NCI-H460 (cell line): ENCODE measurements around the gene ADAM30. TPM values are rescaled to one million over a fixed set of nuclear protein-coding genes. Genes with fewer than 3 reads are reported as not detected.
"Not testable (repeated sequence)": the region's sequence is repeated elsewhere in the genome, so short reads cannot be mapped to it uniquely, and the experiment has no call there.

Experiments used
- DNase-seq: peaks from one replicate; pipeline ENCODE4 v3.0.0-alpha.2; 2016; ENCODE audit warnings: low read depth; ENCODE audit errors: extremely low read depth
- total RNA-seq: library from RNA; depleted of rRNA; stranded (reverse); fragments of >200 nt; shearing (Covaris generic); gene quantifications from 2 replicates; pipeline ENCODE4 v1.2.3, GENCODE V29; 2014

The ADAM30 gene
- total RNA-seq, 1 experiment from 2014 or later, result not detected

GRCh38 chr1:119879510-119880434 lies 16.5 kb downstream of the ADAM30 start:
- DNase-seq, result no peak

GRCh38 chr1:119878171-119878570 lies 18.1 kb downstream of the ADAM30 start:
- no peak for DNase-seq

DNA sequence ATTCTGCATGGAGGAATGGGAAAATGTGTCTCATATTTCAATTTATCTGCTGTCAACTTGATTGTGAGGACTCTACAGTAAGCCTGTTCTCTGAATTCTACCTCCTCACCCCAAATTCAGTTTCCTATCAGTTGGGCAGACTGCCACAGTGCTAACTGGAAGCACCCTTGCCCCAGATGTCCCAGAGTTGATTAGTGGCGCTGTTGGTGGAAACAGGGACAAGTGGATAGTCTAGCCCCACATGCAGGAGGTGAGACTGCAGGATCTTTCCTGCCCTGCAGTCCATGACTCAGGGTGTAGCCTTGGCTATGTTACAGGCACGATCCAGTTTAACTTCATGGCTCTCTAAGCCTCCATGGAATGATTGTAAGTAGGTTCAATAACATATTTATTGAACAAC lies 22.1 kb downstream of the ADAM30 start:
- DNase-seq, result no peak

DNA sequence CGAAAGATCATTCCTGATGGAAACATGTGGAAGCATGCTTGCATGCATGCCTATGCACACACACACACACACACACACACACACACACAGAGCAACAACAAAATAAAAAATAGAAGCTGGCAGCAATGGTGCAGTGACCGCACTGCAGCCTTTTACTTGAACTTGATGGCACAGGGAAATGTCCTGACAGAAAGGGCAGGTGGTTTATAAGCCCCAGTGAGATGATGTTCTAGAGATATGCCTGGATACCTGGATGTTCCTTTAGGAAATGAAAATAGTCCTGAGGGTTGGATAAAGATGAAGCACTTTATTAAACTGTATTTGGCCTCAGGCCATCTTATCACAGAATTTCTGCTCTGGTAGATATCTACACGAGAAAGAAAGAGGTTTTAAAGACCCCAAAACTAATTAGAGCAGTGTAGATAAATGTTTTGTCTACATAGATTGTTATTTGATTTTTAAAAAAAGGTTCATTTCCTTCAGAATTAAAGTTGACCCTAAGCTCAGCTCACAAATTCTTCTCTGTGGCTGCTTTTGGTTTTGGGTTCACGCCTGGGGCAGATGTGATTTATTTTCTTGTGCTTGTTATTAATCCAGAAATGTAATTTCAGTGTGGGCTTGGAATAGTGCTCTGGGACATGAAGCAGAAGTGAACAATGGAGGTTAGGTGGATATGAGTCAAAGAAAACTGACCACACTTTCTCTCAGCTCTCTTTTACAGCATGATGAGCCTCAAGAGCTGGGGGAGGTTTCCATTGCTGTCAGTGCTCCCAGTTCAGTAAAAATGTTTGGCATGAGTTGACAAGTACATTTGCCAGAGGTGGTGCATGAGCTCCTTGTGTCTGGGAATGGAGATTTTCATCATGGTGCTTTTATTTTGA lies 22.9 kb downstream of the ADAM30 start:
- DNase-seq, result no peak

GRCh38 chr1:119871881-119872280 lies 24.4 kb downstream of the ADAM30 start:
- DNase-seq, result no peak

GRCh38 chr1:119870917-119871596 lies 25.3 kb downstream of the ADAM30 start:
- peak; percentile 64 for DNase-seq

GRCh38 chr1:119869995-119870394 lies 26.3 kb downstream of the ADAM30 start:
- no peak for DNase-seq

- no peak for DNase-seq
Measured at GRCh38 chr1:119868176-119868575, 28.1 kb downstream of the ADAM30 start.

- no peak for DNase-seq
Measured at GRCh38 chr1:119866451-119866850, 29.9 kb downstream of the ADAM30 start.

- DNase-seq, result no peak
Measured at GRCh38 chr1:119865627-119866026, 30.7 kb downstream of the ADAM30 start.

- DNase-seq, result no peak
Measured at GRCh38 chr1:119862276-119862675, 34.0 kb downstream of the ADAM30 start.

DNA sequence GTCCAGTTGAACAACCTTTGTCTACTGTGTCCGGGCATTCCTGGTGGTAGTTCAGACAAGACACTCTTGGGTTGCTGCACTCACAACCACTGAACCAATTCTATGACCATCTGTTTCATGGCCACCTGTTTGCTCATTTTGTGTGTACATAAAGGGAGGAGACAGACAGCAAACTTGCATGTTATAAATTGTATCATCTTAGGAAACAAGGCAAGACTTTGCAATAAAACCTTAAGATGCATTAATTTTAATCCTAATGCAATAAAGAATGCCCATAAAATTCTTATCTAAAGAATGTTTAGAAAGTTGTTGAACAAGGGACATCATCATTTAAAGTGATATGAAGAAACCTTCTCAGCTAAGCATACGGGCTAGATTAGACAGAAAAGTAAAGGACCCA lies 34.8 kb downstream of the ADAM30 start:
- no peak for DNase-seq

DNA sequence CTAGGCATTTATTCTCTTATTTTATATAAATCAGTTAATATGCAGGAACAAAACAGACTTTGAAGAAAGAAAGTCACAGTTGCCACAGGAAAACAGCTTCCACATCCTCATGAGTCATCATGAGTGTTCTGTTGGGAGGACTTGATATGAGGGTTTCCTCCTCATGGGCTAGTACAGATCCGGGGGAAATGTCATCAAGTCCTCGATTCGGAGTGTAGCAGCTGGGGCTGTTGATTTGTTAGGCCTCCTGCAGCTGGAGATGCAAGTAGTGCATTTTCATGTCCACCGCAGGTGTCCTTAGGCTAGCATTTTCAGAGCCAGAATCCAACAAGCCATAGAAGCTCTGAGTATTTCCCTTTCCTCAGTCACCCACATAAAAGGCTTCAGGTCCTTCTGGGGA lies 36.7 kb downstream of the ADAM30 start:
- DNase-seq, result peak; percentile 20

GRCh38 chr1:119858556-119859214 lies 37.6 kb downstream of the ADAM30 start:
- DNase-seq, result not testable (repeated sequence)

DNA sequence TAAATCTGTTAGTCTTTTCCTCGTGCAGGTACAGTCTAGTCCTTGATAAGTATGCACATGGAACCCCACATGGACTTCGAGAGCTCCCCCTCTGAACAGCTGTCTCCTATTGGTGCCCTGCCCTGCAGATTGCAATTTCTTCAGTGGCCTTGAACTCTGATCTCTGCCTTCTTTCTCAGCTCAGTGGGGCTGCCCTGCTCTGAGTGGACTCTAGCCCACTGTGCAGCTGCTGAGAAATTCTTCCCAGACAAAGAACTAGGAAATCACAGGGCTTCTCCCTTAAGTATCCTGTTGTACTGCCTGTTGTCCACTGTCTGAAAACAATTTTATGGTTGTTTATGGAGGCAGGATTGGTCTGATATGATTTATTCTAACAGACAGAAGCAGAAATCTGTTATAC lies 38.2 kb downstream of the ADAM30 start:
- DNase-seq, result no peak

DNA sequence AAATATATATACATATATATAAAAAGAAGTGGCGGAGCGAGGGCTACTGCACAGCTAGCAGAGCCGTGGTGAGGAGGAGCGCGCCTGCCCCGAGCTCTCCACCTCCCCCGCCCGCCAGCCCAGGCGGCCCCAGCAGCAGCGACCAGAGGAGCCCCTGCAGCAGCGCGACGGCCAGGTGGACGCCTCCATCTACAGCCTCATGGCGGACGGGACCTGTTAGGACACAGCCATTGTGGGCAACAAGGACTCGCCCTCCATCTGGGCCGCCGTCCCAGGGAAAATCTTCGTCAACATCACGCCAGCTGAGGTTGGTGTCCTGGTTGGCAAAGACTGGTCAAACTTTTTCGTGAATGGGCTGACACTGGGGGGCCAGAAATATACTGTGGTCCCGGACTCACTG lies 43.2 kb downstream of the ADAM30 start:
- DNase-seq, result no peak

DNA sequence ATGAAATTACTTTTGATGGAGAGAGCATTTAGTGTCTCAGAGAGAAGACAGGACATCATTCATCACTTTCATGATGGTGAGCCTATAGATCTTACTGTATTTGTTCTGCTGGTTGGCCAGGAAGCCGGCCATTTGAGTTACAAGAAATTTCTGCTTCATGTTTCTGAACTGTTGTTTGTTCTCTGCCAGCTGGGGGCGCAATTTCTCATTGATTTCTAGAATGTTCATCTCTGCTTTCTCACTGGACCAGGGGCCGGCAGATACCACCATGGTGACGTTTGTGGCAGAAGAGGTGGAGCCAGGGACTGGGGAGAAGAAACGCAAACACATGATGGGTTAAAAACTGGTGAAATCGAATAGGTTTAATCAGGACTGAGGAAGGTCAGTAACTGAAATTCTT lies 52.1 kb downstream of the ADAM30 start:
- DNase-seq, result not testable (repeated sequence)
